Muscle of arm (tissue), 12 donors: ENCODE results near the gene RCAN1. TPM values are rescaled to one million over a fixed set of nuclear protein-coding genes. Genes with fewer than 3 reads are reported as not detected.
A peak's percentile ranks its signal among the peaks of the same experiment; 100 is the strongest.

Experiments
- DNase-seq: peaks from one replicate; pipeline ENCODE4 v3.0.0-alpha.2; 2013
- polyA plus RNA-seq, 12 donors: library from polyadenylated mRNA; unstranded; fragments of 120-200 nt; gene quantifications; one replicate each; pipeline ENCODE4 v1.2.1, GENCODE V29; 2013; ENCODE audit not compliant: insufficient read length in 12 of 12

The RCAN1 gene
- polyA plus RNA-seq, 12 donors, result 17.6 to 76.2 (median 29.1) TPM; not detected in 1

- DNase-seq, result no peak
Measured at GRCh38 chr21:34546542-34546941, 68.4 kb downstream of the RCAN1 start.

DNA sequence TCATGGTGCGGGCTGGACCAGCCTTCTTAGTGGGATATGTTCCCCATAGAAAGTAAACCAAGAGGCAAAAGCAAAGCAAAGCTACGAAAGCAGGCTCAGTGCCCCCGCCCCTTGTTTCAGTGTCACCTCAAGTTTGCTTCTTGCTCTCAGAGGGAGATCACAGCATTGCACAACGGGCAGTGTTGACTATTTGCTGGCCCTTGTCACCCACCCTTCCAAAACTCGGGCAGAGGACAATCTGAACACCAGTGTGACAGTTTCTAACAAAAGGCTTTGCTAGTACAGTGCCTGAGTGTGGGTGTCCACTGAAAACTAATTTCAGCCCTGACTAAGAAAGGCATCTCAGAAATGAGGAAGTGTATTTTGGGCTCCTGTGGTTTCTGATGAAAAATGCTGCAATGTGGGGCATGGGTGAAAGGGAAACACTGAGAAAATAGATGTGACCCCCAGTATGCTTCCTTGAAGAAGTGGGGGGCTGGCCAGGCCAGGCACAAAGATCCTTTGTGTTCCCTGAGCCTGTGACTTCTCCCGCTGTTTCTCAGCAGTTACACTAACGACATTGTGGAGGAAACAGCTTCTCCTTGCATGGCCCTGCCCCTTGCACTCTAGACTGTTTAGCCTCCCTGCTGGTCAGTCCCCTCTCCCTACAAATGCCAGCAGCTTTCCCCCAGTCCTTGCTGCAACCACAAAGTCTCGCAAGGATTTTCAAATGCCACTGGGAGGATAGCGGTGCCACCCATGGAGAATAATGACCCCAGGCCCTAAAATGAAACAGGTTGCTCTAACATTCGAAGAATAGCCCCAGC is 69.6 kb downstream of the RCAN1 start:
- peak; percentile 23 for DNase-seq

GRCh38 chr21:34544032-34544496 is 70.8 kb downstream of the RCAN1 start:
- DNase-seq, result no peak

DNA sequence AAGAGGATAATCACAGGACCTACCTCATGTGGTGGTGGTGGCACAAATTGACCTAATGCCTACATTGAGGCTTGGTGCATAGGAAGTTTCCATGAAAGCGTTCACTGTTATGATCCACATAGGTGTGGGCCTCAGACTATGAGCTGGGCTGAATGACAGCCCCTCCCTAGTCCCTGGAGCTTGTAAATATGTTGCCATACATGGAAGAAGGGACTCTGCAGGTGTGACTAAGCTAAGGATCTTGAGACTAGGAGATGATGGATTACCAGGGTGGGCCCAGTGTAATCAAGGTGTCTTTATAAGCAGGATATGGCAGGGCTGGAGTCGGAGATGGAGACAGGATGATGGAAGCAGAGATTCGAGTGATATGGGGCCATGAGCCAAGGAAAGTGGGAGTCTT is 71.9 kb downstream of the RCAN1 start:
- no peak for DNase-seq

- no peak for DNase-seq
Measured at GRCh38 chr21:34540206-34540605, 74.7 kb downstream of the RCAN1 start.

DNA sequence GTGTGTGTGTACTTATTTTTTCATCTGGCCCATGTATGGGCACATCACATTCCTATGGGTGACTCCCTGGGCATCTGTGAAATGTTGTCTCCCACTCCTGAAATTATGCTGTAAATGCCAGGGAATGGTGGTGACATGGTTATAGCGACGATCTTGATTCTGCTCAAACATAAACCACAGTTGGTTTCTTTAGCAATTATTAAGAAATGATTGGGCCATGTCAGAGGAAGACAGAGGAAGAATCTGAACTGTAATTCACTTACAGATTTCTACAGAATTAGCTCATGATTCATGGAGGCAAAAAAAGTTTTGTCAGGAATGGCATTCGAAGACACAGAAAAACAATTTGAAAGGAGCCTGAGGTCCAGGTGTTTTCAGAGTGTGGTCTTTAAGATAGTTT is 77.1 kb downstream of the RCAN1 start:
- DNase-seq, result no peak

DNA sequence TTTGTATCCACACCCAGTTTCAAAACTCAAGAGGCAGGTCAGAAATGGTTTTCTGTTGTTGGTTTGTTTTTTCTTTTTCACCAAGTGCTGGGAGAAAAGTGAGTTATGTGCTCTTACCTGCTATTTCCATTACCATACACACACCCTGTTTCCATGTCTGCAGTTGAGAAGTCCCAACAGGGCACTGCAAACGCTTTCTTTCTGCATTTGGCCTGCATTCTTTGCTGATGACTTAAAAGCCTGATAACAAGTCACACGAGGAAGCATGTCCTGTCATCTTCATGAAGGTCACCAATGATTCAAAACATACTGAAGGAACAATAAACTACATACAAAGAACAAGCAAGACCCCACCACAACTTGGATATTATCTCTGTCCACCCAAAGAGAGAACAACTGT is 78.1 kb downstream of the RCAN1 start:
- no peak for DNase-seq

GRCh38 chr21:34536311-34536710 is 78.6 kb downstream of the RCAN1 start:
- no peak for DNase-seq

DNA sequence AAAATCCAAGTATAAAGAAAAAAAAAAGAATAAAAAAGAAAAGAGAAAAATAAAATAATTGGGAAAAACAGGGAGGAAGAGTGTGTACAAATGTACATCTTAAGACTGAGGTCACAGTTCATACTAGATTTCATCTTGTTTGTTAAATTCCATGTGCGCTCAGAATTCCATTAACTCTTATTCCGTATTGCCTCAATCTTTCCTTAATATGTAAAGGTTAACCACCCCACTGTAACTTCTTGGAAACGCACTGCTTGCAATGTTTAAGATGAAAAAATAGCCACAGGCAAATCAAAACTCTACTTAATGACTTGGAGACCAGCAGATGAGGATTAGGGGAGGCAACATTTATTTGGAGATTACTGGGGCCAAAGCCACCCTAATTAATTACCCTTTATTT is 79.0 kb downstream of the RCAN1 start:
- DNase-seq, result no peak

- DNase-seq, result no peak
Measured at GRCh38 chr21:34534522-34534921, 80.4 kb downstream of the RCAN1 start.

GRCh38 chr21:34533938-34534337 is 81.0 kb downstream of the RCAN1 start:
- no peak for DNase-seq

DNA sequence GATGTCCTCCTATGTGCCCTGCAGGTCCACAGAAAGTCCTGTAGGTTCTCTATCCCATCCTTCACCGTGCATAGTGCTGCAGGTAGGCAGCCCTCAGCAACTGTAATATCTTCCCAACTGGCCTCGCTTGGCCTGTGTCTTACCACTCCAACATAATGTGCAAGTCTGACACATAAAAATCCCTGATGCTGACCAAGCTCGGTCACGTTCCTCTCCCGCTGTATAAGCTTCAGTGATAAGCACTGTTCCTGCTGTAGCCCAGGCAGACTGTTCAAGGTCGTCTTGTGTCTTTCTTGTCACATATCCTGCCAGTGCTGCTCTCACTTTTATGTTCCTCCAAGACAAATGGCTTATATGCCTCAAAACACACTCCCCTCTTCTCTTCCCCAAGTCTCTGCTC is 83.5 kb downstream of the RCAN1 start:
- DNase-seq, result no peak

- DNase-seq, result peak; percentile 30
Measured at GRCh38 chr21:34530261-34530660, 84.7 kb downstream of the RCAN1 start.

DNA sequence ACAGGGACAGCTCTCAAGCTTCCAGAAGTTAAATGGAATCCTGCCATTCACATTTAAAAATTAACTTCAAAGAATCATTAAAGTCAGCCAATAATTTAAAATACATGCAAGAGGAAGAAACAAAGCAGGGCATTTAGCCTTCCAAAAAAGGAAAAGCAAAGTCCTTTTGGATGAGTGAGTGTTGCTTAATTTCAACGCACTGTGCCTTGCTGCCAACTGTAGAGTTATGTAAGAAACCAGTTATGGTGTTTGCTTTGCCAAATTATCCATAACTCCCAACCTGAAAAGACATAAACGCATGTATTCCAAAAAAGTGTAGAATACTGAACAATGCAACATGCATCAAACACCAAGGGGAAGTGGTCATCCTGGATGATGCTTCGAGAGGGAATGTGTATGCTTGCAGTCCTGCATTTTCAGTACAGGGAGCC is 86.8 kb downstream of the RCAN1 start:
- DNase-seq, result no peak

DNA sequence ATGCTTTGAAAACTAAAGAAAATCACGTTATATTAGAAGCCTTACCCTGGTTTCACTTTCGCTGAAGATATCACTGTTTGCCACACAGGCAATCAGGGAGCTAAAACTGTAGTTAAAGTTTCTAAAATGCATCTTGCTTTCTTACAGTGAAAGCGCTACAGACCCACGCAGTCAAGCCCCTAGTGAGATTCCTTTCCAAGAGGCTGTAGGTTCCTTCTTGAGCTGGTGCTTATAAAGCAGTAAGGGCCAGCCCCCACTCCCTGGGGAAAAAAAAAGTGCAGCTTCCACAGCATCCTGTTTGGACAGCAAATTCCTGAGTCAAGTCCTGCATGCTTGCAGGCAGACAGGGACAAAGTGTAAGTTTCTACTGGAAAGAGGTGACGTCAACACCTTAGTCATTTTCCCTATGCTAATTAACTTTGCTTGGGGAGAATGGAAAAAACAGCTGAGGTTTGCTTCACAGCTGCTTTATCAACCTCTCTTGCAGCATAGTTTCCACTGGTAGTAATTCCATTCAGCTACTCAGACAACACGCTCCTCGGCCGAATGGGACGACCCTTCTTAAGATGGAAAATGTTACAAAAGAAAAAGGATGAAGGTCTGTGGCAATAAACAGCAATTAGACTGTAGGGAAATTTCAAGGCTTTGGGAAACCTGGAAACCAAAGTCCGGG is 88.2 kb downstream of the RCAN1 start:
- DNase-seq, result peak; percentile 94

GRCh38 chr21:34526241-34526617 is 88.7 kb downstream of the RCAN1 start:
- DNase-seq, result no peak

GRCh38 chr21:34524646-34525601 is 90.0 kb downstream of the RCAN1 start:
- DNase-seq, result peak; percentile 36

- no peak for DNase-seq
Measured at GRCh38 chr21:34523019-34523555, 91.8 kb downstream of the RCAN1 start.

GRCh38 chr21:34522284-34522683 is 92.6 kb downstream of the RCAN1 start:
- DNase-seq, result no peak

- DNase-seq, result no peak
Measured at GRCh38 chr21:34521561-34521960, 93.4 kb downstream of the RCAN1 start.

DNA sequence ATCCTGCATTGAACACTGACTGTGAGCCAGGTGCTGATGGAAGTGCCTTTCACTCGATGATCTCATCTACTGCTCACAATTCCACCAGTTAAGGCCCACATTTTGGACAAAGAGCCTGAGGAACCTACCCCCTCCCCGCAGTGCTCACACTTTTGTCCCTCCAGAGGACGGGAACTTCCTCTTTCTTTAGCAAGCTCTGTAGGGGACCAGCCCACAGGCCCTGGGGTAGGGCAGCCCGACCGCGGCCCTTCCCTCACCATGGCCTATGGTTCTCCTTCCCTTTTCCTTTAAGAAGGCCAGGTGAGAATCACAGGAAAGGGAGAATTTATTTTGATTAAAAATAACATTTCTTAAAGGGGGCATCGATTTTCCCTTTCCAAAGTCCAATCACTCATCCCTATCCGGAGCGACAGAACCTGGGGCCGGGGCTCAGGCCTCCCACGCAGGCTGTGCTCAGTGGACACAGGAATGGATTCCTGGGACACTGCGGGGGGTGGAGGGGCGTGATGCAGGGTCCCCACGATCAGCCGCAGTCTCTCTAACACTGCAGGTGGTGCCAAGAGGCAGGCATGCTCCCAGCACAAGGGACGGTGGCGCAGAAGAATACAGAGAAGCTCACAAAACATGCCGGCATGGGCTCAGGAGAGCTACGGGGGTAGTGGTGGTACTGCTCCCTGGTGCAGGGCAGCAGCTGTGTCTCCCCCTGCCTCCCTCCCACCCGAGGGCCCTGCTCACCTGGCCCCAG is 94.0 kb downstream of the RCAN1 start:
- DNase-seq, result no peak
